ENCODE data around the gene HOXC10. TPM values are rescaled to one million over a fixed set of nuclear protein-coding genes. Genes with fewer than 3 reads are reported as not detected.

The HOXC10 gene
- total RNA-seq, 1 experiment from 2014 or later, result 3.8 TPM

DNA sequence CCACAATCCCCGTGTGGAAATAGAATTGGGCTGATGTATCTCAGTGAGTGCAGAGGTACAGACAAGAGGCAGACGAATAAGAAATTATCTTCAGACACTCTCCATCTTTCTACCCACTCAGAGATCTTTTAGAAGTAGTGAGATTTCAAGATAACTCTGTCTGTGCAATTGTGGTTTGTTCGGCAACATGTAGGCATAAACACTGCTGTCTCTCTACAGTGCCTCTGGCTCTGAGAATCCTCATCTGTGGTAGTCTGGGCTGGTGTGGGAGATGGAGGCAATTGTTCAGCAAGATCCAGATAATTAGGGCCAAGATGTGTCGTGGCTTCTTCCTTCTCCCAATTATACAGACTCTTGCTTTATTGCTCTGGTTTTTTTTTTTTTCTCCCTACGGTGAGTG, 43.2 kb upstream of the HOXC10 start:
- TF ChIP-seq ELF1 (IDR thresholded peaks at IDR 0.05; ENCODE audit: borderline replicate concordance, low read depth) (no peak), POLR2AphosphoS5 (IDR thresholded peaks at IDR 0.05; ENCODE audit: low read depth, low read length) (no peak), ZFX (IDR thresholded peaks at IDR 0.05) (no peak), JUND (IDR thresholded peaks at IDR 0.05) (no peak), EZH2 (IDR thresholded peaks at IDR 0.05) (no peak), RAD21 (IDR thresholded peaks at IDR 0.05; ENCODE audit: low read depth) (no peak), TCF7L2 (IDR thresholded peaks at IDR 0.05; ENCODE audit: borderline replicate concordance, extremely low read depth, insufficient read depth, insufficient read length) (no peak), SIN3A (IDR thresholded peaks at IDR 0.05; ENCODE audit: low read depth) (no peak), FOSL1 (IDR thresholded peaks at IDR 0.05; ENCODE audit: low read depth) (no peak), SRF (IDR thresholded peaks at IDR 0.05; ENCODE audit: low read depth) (no peak), POLR2A (IDR thresholded peaks at IDR 0.05; ENCODE audit: borderline replicate concordance, extremely low read depth, insufficient read depth, insufficient read length) (no peak), SP1 (IDR thresholded peaks at IDR 0.05; ENCODE audit: low read depth) (no peak)
- TF ChIP-seq, protein P1, sequence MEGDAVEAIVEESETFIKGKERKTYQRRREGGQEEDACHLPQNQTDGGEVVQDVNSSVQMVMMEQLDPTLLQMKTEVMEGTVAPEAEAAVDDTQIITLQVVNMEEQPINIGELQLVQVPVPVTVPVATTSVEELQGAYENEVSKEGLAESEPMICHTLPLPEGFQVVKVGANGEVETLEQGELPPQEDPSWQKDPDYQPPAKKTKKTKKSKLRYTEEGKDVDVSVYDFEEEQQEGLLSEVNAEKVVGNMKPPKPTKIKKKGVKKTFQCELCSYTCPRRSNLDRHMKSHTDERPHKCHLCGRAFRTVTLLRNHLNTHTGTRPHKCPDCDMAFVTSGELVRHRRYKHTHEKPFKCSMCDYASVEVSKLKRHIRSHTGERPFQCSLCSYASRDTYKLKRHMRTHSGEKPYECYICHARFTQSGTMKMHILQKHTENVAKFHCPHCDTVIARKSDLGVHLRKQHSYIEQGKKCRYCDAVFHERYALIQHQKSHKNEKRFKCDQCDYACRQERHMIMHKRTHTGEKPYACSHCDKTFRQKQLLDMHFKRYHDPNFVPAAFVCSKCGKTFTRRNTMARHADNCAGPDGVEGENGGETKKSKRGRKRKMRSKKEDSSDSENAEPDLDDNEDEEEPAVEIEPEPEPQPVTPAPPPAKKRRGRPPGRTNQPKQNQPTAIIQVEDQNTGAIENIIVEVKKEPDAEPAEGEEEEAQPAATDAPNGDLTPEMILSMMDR (IDR thresholded peaks at IDR 0.05 in 2 of 3, conservative IDR thresholded peaks at IDR 0.05 in 1 of 3; ENCODE audit: borderline replicate concordance in 1 of 3, insufficient read depth in 1 of 3, low read depth in 2 of 3, low read length in 2 of 3), result no peak
- TF ChIP-seq, protein P2, sequence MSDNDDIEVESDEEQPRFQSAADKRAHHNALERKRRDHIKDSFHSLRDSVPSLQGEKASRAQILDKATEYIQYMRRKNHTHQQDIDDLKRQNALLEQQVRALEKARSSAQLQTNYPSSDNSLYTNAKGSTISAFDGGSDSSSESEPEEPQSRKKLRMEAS (IDR thresholded peaks at IDR 0.05), result no peak
- TF ChIP-seq, protein P3, sequence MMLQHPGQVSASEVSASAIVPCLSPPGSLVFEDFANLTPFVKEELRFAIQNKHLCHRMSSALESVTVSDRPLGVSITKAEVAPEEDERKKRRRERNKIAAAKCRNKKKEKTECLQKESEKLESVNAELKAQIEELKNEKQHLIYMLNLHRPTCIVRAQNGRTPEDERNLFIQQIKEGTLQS (IDR thresholded peaks at IDR 0.05), result no peak
- Histone ChIP-seq H3K4me2 (ENCODE audit: low read length) (no peak overlapping the region), H3K4me1 (ENCODE audit: control insufficient read depth in 1 of 2, insufficient read depth in 2 of 2, low read length in 2 of 2) (peaks cover 8 to 15% of the 10 kb centered on the region in 2 experiments; a peak in 3 of 4 replicates), H3K79me2 (ENCODE audit: insufficient read depth, low read length) (no peaks in the 10 kb centered on the region), H3K27me3 (ENCODE audit: insufficient read depth, low read length) (no peaks in the 10 kb centered on the region), H3K9me2 (ENCODE audit: insufficient read depth) (no peaks in the 10 kb centered on the region), H3K9me3 (ENCODE audit: control insufficient read depth in 1 of 2, insufficient read depth in 1 of 2, low read depth in 1 of 2, low read length in 2 of 2) (no peaks in the 10 kb centered on the region), H3K36me3 (ENCODE audit: control insufficient read depth in 1 of 2, insufficient read depth in 2 of 2, low read length in 2 of 2) (no peaks in the 10 kb centered on the region), H4K20me1 (ENCODE audit: insufficient read depth) (no peaks in the 10 kb centered on the region), H2AFZ (ENCODE audit: low read depth, low read length, poor library complexity, severe bottlenecking) (no peak overlapping the region), H3K27ac (ENCODE audit: low read depth, low read length) (no peak overlapping the region), H3K9ac (ENCODE audit: low read length) (no peak overlapping the region), H3K4me3 (replicated peaks in 1 of 2; ENCODE audit: low read depth in 1 of 2, low read length in 2 of 2) (no peak overlapping the region)
- ChIA-PET RAD21 (ENCODE audit: low non-redundant PET in 1 of 2, low total read pairs in 2 of 2, uncharacterized antibody in 2 of 2, unreplicated experiment in 2 of 2) (no interaction called here), CTCF (no interaction called here), POLR2A (no interaction called here)
- no peak for ATAC-seq
- intact Hi-C loops (cut with micrococcal nuclease), result no loop called here
- DNase-seq (ENCODE audit: low read depth, low spot score), result no peak
- BruUV-seq (replicated peaks), result no TSS peak
